Neutrophil (primary cell): ENCODE results near the gene OR5B12.

Source experiments
- H3K27ac ChIP-seq: fragments of 200-600 bp; sonication (generic); 2 replicates; pipeline ENCODE4 v1.5.1; 2016; ENCODE audit warnings: mild to moderate bottlenecking, moderate library complexity
- H3K27me3 ChIP-seq: fragments of 200-600 bp; sonication (generic); 2 replicates; pipeline ENCODE4 v1.6.0; 2016; ENCODE audit warnings: mild to moderate bottlenecking
- H3K36me3 ChIP-seq: fragments of 200-600 bp; sonication (generic); 2 replicates; pipeline ENCODE4 v1.5.1; 2017
- H3K4me1 ChIP-seq, 2 experiments: fragments of 200-600 bp in 1 of 2; sonication (generic) in 1 of 2; 1 replicate in 1 of 2; 2 replicates in 1 of 2; pipeline versions ENCODE4 v1.5.1 to v1.6.1; 2013 to 2016; ENCODE audit warnings: low read depth in 1 of 2, low read length in 1 of 2, mild to moderate bottlenecking in 1 of 2, moderate library complexity in 1 of 2; ENCODE audit not compliant: control insufficient read depth in 1 of 2, insufficient read depth in 1 of 2
- H3K4me3 ChIP-seq, 2 experiments: fragments of 200-600 bp in 1 of 2; sonication (generic) in 1 of 2; 1 replicate in 1 of 2; 2 replicates in 1 of 2; pipeline ENCODE4 v1.5.1; 2013 to 2016; ENCODE audit warnings: low read depth in 1 of 2, low read length in 1 of 2, mild to moderate bottlenecking in 1 of 2, moderate library complexity in 1 of 2
- H3K9me3 ChIP-seq: fragments of 200-600 bp; sonication (generic); 2 replicates; pipeline ENCODE4 v1.5.1; 2016
- CTCF ChIP-seq: fragments of 200-600 bp; sonication (generic); IDR thresholded peaks from 2 replicates; pipeline ENCODE4 v1.5.1; 2016; ENCODE audit warnings: antibody characterized with exemption

The OR5B12 gene

GRCh38 chr11:58394195-58394594, 47.8 kb downstream of the OR5B12 start:
- no peaks in the 10 kb centered on the region for H3K36me3 ChIP-seq
- TF ChIP-seq CTCF, result no peak
- no peak overlapping the region for H3K4me3 ChIP-seq
- H3K4me1 ChIP-seq, result no peaks in the 10 kb centered on the region
- no peaks in the 10 kb centered on the region for H3K9me3 ChIP-seq
- H3K27ac ChIP-seq, result no peak overlapping the region
- H3K27me3 ChIP-seq, result no peaks in the 10 kb centered on the region

GRCh38 chr11:58392746-58393145, 49.3 kb downstream of the OR5B12 start:
- no peaks in the 10 kb centered on the region for H3K27me3 ChIP-seq
- H3K9me3 ChIP-seq, result no peaks in the 10 kb centered on the region
- H3K4me1 ChIP-seq, result no peaks in the 10 kb centered on the region
- H3K4me3 ChIP-seq, result no peak overlapping the region
- no peaks in the 10 kb centered on the region for H3K36me3 ChIP-seq
- no peak for TF ChIP-seq CTCF
- no peak overlapping the region for H3K27ac ChIP-seq

GRCh38 chr11:58391879-58392278, 50.2 kb downstream of the OR5B12 start:
- H3K9me3 ChIP-seq, result no peaks in the 10 kb centered on the region
- H3K4me3 ChIP-seq, result no peak overlapping the region
- TF ChIP-seq CTCF, result no peak
- no peaks in the 10 kb centered on the region for H3K27me3 ChIP-seq
- H3K27ac ChIP-seq, result no peak overlapping the region
- H3K36me3 ChIP-seq, result no peaks in the 10 kb centered on the region
- no peaks in the 10 kb centered on the region for H3K4me1 ChIP-seq

GRCh38 chr11:58390551-58391063, 51.4 kb downstream of the OR5B12 start:
- Histone ChIP-seq H3K4me1 (no peaks in the 10 kb centered on the region), H3K36me3 (no peaks in the 10 kb centered on the region), H3K27me3 (no peaks in the 10 kb centered on the region), H3K4me3 (no peak overlapping the region), H3K27ac (no peak overlapping the region), H3K9me3 (no peaks in the 10 kb centered on the region)
- no peak for TF ChIP-seq CTCF
